ENCODE measurements around the gene ARHGAP45. TPM values are rescaled to one million over a fixed set of nuclear protein-coding genes. Genes with fewer than 3 reads are reported as not detected.

Gene ARHGAP45
- total RNA-seq, 1 experiment from 2014 or later, result 45.3 TPM

DNA sequence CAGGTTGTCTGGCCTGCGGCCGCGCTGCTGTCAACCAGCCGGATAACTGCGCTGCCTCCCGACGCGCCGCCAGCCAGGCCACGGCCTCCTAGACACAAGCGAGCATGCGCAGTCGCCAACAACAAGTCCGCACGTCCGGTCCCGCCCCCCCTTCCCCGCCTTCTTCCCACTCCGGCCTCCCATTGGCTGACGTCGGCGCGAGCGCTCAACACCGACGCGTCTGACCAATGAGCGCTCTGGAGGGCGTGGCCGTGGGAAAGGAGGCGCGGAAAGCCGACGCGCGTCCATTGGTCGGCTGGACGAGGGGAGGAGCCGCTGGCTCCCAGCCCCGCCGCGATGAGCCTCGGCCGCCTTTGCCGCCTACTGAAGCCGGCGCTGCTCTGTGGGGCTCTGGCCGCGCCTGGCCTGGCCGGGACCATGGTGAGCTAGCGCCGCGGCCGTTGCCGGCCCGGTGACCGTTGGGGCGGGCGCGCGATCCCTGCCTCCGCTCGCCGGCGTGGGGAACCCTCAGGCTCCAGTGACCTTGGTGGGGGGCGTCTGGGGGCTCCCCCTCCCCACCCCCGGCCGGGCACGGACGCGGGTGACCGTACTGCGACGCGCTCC lies 36.8 kb downstream of the ARHGAP45 start, which contains the start of gene GPX4:
Gene GPX4, plus strand, starts transcription at position 287 of the 603 bp plus-strand sequence. Its CDS starts 50 bp downstream, at position 337.
- no TSS peak for BruUV-seq (replicated peaks)
- ChIA-PET CTCF (interaction anchor here (0.6 kb wide), 3 partner anchors 10 to 593 kb away, joined by 3 to 15 read pairs (median 5); no protein-coding TSS in a partner anchor), POLR2A (ENCODE audit: unreplicated experiment) (interaction anchor here (0.6 kb wide), 1 partner anchor 26 kb away, joined by 4 read pairs; no protein-coding TSS in a partner anchor)
- Histone ChIP-seq H3K79me2 (ENCODE audit: low read length) (peaks cover 6% of the 10 kb centered on the region; the same call in 1 of the 2 replicates), H3K9me3 (ENCODE audit: low read length) (no peaks in the 10 kb centered on the region), H3K4me1 (ENCODE audit: insufficient read depth, low read length) (peaks cover 31% of the 10 kb centered on the region), H3K9me2 (replicated peaks; ENCODE audit: low read length) (no peaks in the 10 kb centered on the region), H3K36me3 (ENCODE audit: low read depth, low read length) (no peaks in the 10 kb centered on the region; the same call in 1 of the 2 replicates), H2AFZ (ENCODE audit: low read length) (no peak within 1 kb of the TSS), H4K20me1 (ENCODE audit: low read length) (peaks cover 3% of the 10 kb centered on the region; the same call in 1 of the 2 replicates), H3F3A (ENCODE audit: low read length, unreplicated experiment) (peaks cover 8% of the 10 kb centered on the region), H3K27me3 (ENCODE audit: low read length) (no peaks in the 10 kb centered on the region), H3K9ac (ENCODE audit: low read length) (peak within 1 kb of the TSS; percentile 83), H3K4me3 (ENCODE audit: low read length) (peak within 1 kb of the TSS; percentile 77), H3K4me2 (ENCODE audit: low read length) (peak within 1 kb of the TSS; percentile 90), H3K27ac (ENCODE audit: low read length) (peak within 1 kb of the TSS; percentile 94)
- no peak for TF ChIP-seq EZH2 (IDR thresholded peaks at IDR 0.05; ENCODE audit: low read length, unreplicated experiment)
- TF ChIP-seq, protein P1, sequence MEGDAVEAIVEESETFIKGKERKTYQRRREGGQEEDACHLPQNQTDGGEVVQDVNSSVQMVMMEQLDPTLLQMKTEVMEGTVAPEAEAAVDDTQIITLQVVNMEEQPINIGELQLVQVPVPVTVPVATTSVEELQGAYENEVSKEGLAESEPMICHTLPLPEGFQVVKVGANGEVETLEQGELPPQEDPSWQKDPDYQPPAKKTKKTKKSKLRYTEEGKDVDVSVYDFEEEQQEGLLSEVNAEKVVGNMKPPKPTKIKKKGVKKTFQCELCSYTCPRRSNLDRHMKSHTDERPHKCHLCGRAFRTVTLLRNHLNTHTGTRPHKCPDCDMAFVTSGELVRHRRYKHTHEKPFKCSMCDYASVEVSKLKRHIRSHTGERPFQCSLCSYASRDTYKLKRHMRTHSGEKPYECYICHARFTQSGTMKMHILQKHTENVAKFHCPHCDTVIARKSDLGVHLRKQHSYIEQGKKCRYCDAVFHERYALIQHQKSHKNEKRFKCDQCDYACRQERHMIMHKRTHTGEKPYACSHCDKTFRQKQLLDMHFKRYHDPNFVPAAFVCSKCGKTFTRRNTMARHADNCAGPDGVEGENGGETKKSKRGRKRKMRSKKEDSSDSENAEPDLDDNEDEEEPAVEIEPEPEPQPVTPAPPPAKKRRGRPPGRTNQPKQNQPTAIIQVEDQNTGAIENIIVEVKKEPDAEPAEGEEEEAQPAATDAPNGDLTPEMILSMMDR (conservative IDR thresholded peaks at IDR 0.05; ENCODE audit: low read depth, low read length), result no peak
- no peak for TF ChIP-seq EZH2phosphoT487 (IDR thresholded peaks at IDR 0.05; ENCODE audit: borderline replicate concordance, low read length)
- peak; percentile 61 for ATAC-seq
- intact Hi-C loops (cut with micrococcal nuclease), result loop anchor here (5.0 to 10.0 kb wide), 3 partner anchors 37 to 77 kb away; partner anchors contain the start of genes ARHGAP45, CNN2 and SBNO2
- DNase-seq, result peak; percentile 98

DNA sequence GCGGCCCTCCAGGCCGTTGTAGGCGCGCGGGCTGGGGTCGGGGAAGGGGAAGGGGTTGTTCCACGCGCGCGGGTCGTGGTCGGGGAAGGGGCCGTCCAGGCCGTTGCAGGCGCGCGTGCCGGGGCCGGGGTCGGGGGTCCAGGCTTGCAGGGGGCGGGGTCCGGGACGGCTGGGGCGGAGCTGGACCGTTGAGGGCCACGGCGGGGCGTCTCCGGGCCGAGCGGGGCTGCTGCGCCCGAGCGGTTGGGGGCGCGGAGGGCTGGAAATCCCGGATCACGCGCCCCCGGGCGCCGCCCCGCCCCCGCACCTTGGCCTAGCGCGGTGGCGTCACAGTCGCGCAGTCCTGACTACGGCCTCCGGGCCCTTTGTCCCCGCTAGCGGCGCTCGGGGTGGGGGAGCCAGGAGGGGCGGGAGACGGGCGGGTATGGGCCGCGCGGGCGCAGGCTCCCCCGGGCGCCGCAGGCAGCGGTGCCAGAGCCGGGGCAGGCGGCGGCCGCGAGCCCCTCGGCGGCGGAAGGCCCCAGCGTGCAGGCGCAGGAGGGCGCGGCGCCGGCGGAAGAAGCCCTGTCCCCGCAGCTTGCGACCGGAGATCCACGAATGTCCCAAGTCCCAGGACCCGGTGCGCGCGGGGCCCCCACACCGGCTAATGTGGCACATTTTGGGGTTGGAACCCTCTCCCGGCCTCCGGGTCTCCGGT lies 37.5 kb downstream of the ARHGAP45 start:
- H3K4me3 ChIP-seq (ENCODE audit: low read length), result peak overlapping the region; percentile 77
- no peaks in the 10 kb centered on the region for H3K27me3 ChIP-seq (ENCODE audit: low read length)
- POLR2A ChIA-PET (ENCODE audit: unreplicated experiment), result interaction anchor here (0.6 kb wide), 1 partner anchor 25 kb away, joined by 4 read pairs; no protein-coding TSS in a partner anchor
- H3K4me2 ChIP-seq (ENCODE audit: low read length), result peak overlapping the region; percentile 90
- H3K9me3 ChIP-seq (ENCODE audit: low read length), result no peaks in the 10 kb centered on the region
- H3K9me2 ChIP-seq (replicated peaks; ENCODE audit: low read length), result no peaks in the 10 kb centered on the region
- intact Hi-C loops (cut with micrococcal nuclease), result loop anchor here (5.0 to 10.0 kb wide), 3 partner anchors 37 to 77 kb away; partner anchors contain the start of genes ARHGAP45, CNN2 and SBNO2
- peak; percentile 21 for ATAC-seq
- peaks cover 6% of the 10 kb centered on the region; the same call in 1 of the 2 replicates for H3K79me2 ChIP-seq (ENCODE audit: low read length)
- H3K36me3 ChIP-seq (ENCODE audit: low read depth, low read length), result no peaks in the 10 kb centered on the region; the same call in 1 of the 2 replicates
- H3F3A ChIP-seq (ENCODE audit: low read length, unreplicated experiment), result peaks cover 4% of the 10 kb centered on the region
- H3K27ac ChIP-seq (ENCODE audit: low read length), result peak overlapping the region; percentile 77
- H4K20me1 ChIP-seq (ENCODE audit: low read length), result peaks cover 3% of the 10 kb centered on the region; the same call in 1 of the 2 replicates
- peaks cover 25% of the 10 kb centered on the region for H3K4me1 ChIP-seq (ENCODE audit: insufficient read depth, low read length)
- H3K9ac ChIP-seq (ENCODE audit: low read length), result peak overlapping the region; percentile 83
- no TSS peak for BruUV-seq (replicated peaks)
- DNase-seq, result peak; percentile 70
- no peak overlapping the region for H2AFZ ChIP-seq (ENCODE audit: low read length)
- CTCF ChIA-PET, result interaction anchor here (0.6 kb wide), 2 partner anchors 9 to 62 kb away, joined by 3 to 5 read pairs; no protein-coding TSS in a partner anchor
- TF ChIP-seq EZH2phosphoT487 (IDR thresholded peaks at IDR 0.05; ENCODE audit: borderline replicate concordance, low read length), result no peak
- no peak for TF ChIP-seq EZH2 (IDR thresholded peaks at IDR 0.05; ENCODE audit: low read length, unreplicated experiment)
- TF ChIP-seq, protein P1 (conservative IDR thresholded peaks at IDR 0.05; ENCODE audit: low read depth, low read length), result no peak
